H9 (cell line): ENCODE measurements around the gene SCML2. TPM values are rescaled to one million over a fixed set of nuclear protein-coding genes. Genes with fewer than 3 reads are reported as not detected.

Experiments used
- DNase-seq: peaks from one replicate; pipeline ENCODE4 v3.0.0-alpha.2; 2017
- H2AFZ ChIP-seq: one replicate; pipeline ENCODE4 v1.6.1; 2013; ENCODE audit warnings: mild to moderate bottlenecking, low read length, control low read depth, moderate library complexity
- H2AK5ac ChIP-seq: 2 replicates; pipeline ENCODE4 v1.6.1; 2013; ENCODE audit warnings: low read length, control low read depth, mixed read lengths; ENCODE audit not compliant: insufficient read length
- H2BK120ac ChIP-seq: one replicate; pipeline ENCODE4 v1.6.1; 2013; ENCODE audit warnings: low read depth, mild to moderate bottlenecking, low read length, control low read depth, inconsistent platforms; ENCODE audit not compliant: poor library complexity, severe bottlenecking
- H2BK12ac ChIP-seq: 2 replicates; pipeline ENCODE4 v1.6.1; 2013; ENCODE audit warnings: low read length, control low read depth, mixed read lengths, low read depth; ENCODE audit not compliant: insufficient read length
- H2BK15ac ChIP-seq: 2 replicates; pipeline ENCODE4 v1.6.1; 2013; ENCODE audit warnings: low read depth, low read length, control low read depth
- H2BK20ac ChIP-seq: one replicate; pipeline ENCODE4 v1.6.1; 2013; ENCODE audit warnings: low read depth, mild to moderate bottlenecking, low read length, control low read depth, inconsistent platforms; ENCODE audit not compliant: poor library complexity, severe bottlenecking
- H2BK5ac ChIP-seq: 2 replicates; pipeline ENCODE4 v1.6.1; 2013; ENCODE audit warnings: low read length, control low read depth, mixed read lengths; ENCODE audit not compliant: insufficient read length
- H3K14ac ChIP-seq: 2 replicates; pipeline ENCODE4 v1.6.1; 2013; ENCODE audit warnings: low read length, control low read depth; ENCODE audit not compliant: insufficient read depth
- H3K18ac ChIP-seq: 2 replicates; pipeline ENCODE4 v1.6.1; 2013; ENCODE audit warnings: low read depth, mild to moderate bottlenecking, mixed read lengths, low read length, control low read depth; ENCODE audit not compliant: insufficient read length
- H3K23ac ChIP-seq: 2 replicates; pipeline ENCODE4 v1.6.1; 2013; ENCODE audit warnings: low read length, control low read depth, mixed read lengths, low read depth; ENCODE audit not compliant: insufficient read length
- H3K23me2 ChIP-seq: 2 replicates; pipeline ENCODE4 v1.6.1; 2013; ENCODE audit warnings: low read depth, mild to moderate bottlenecking, mixed read lengths, low read length, control low read depth; ENCODE audit not compliant: insufficient read length, poor library complexity, severe bottlenecking
- H3K27ac ChIP-seq: 2 replicates; pipeline ENCODE4 v1.5.1; 2013; ENCODE audit warnings: low read length, control low read depth, mixed read lengths, low read depth; ENCODE audit not compliant: insufficient read length
- H3K27me3 ChIP-seq: 2 replicates; pipeline ENCODE4 v1.6.1; 2013; ENCODE audit warnings: low read length, control low read depth, inconsistent platforms; ENCODE audit not compliant: insufficient read depth
- H3K4ac ChIP-seq: 2 replicates; pipeline ENCODE4 v1.6.1; 2013; ENCODE audit warnings: low read depth, mild to moderate bottlenecking, control low read depth, inconsistent platforms, low read length, moderate library complexity
- H3K4me1 ChIP-seq: 2 replicates; pipeline ENCODE4 v1.6.1; 2013; ENCODE audit warnings: low read length, control low read depth, inconsistent platforms; ENCODE audit not compliant: insufficient read depth
- H3K4me2 ChIP-seq: 2 replicates; pipeline ENCODE4 v1.6.1; 2013; ENCODE audit warnings: low read length, control low read depth, mixed read lengths; ENCODE audit not compliant: insufficient read length, insufficient read depth
- H3K56ac ChIP-seq: 2 replicates; pipeline ENCODE4 v1.6.1; 2013; ENCODE audit warnings: low read depth, mild to moderate bottlenecking, mixed read lengths, low read length, control low read depth; ENCODE audit not compliant: insufficient read length
- H3K79me1 ChIP-seq: 2 replicates; pipeline ENCODE4 v1.6.1; 2013; ENCODE audit warnings: low read depth, mild to moderate bottlenecking, moderate library complexity, low read length, control low read depth, inconsistent platforms; ENCODE audit not compliant: insufficient read depth, poor library complexity, severe bottlenecking
- H3K79me2 ChIP-seq: 2 replicates; pipeline ENCODE4 v1.6.1; 2013; ENCODE audit warnings: low read length, control low read depth, inconsistent platforms; ENCODE audit not compliant: insufficient read depth
- H3K9ac ChIP-seq: 2 replicates; pipeline ENCODE4 v1.6.1; 2013; ENCODE audit warnings: low read length, control low read depth, mixed read lengths; ENCODE audit not compliant: insufficient read length; ENCODE audit errors: extremely low read depth
- H3K9me3 ChIP-seq: one replicate; pipeline ENCODE4 v1.6.1; 2013; ENCODE audit warnings: low read depth, low read length, inconsistent platforms; ENCODE audit not compliant: control insufficient read depth
- H3T11ph ChIP-seq: one replicate; pipeline ENCODE4 v1.6.1; 2013; ENCODE audit warnings: mild to moderate bottlenecking, low read length, control low read depth, inconsistent platforms
- H4K20me1 ChIP-seq: one replicate; pipeline ENCODE4 v1.6.1; 2013; ENCODE audit not compliant: control insufficient read depth, insufficient read length, insufficient read depth
- H4K5ac ChIP-seq: 2 replicates; pipeline ENCODE4 v1.6.1; 2013; ENCODE audit warnings: low read depth, mild to moderate bottlenecking, mixed read lengths, low read length, control low read depth; ENCODE audit not compliant: insufficient read length
- H4K8ac ChIP-seq: replicated peaks from 2 replicates; pipeline ENCODE4 v1.6.1; 2013; ENCODE audit warnings: low read length, control low read depth, mixed read lengths, low read depth; ENCODE audit not compliant: insufficient read length
- H4K91ac ChIP-seq: 2 replicates; pipeline ENCODE4 v1.6.1; 2013; ENCODE audit warnings: low read depth, mild to moderate bottlenecking, moderate library complexity, mixed read lengths, low read length, control low read depth; ENCODE audit not compliant: insufficient read length
- H3K27ac Mint-ChIP-seq, 3 experiments: 2 replicates in 2 of 3; 3 replicates in 1 of 3; pipeline ENCODE4 v1.8.0; 2020 to 2021; ENCODE audit warnings: mixed read lengths in 3 of 3, mild to moderate bottlenecking in 1 of 3, moderate library complexity in 1 of 3
- H3K27me3 Mint-ChIP-seq: 2 replicates; pipeline ENCODE4 v1.8.0; 2021; ENCODE audit warnings: low read depth, mild to moderate bottlenecking, moderate library complexity, mixed read lengths
- H3K36me3 Mint-ChIP-seq, 3 experiments: 2 replicates in 2 of 3; 3 replicates in 1 of 3; pipeline ENCODE4 v1.8.0; 2020 to 2021; ENCODE audit warnings: low read depth in 3 of 3, mixed read lengths in 3 of 3; ENCODE audit not compliant: insufficient read depth in 1 of 3
- H3K4me1 Mint-ChIP-seq, 2 experiments: 2 replicates each; pipeline ENCODE4 v1.8.0; 2020; ENCODE audit warnings: mixed read lengths in 2 of 2
- H3K4me3 Mint-ChIP-seq, 2 experiments: 2 replicates in 1 of 2; 3 replicates in 1 of 2; pipeline ENCODE4 v1.8.0; 2020 to 2021; ENCODE audit warnings: mild to moderate bottlenecking in 2 of 2, mixed read lengths in 2 of 2, moderate library complexity in 1 of 2
- H3K9me3 Mint-ChIP-seq, 2 experiments: 2 replicates in 1 of 2; 3 replicates in 1 of 2; pipeline ENCODE4 v1.8.0; 2020; ENCODE audit warnings: mild to moderate bottlenecking in 2 of 2, mixed read lengths in 2 of 2, moderate library complexity in 1 of 2
- WGBS: extraction: QIAGEN DNeasy Blood & Tissue Kit; methylation state at CpG from one replicate; pipeline ENCODE4 v1.1.7; 2013; ENCODE audit warnings: missing lambda C conversion rate, low lambda C conversion rate, mixed read lengths; ENCODE audit not compliant: insufficient read length; ENCODE audit errors: extremely low coverage; 5-methylcytosine and 5-hydroxymethylcytosine counted together
- total RNA-seq: library from RNA; stranded (reverse); gene quantifications from 2 replicates; pipeline ENCODE4 v1.2.1, GENCODE V29; 2021
- TF ChIP-seq, protein P1 (sequence below): fragments of 200-600 bp; sonication (generic); conservative IDR thresholded peaks from 3 replicates; pipeline ENCODE4 v1.8.0; 2021; ENCODE audit warnings: antibody characterized with exemption, mild to moderate bottlenecking

The SCML2 gene
- total RNA-seq, 1 experiment from 2014 or later: 15.5 TPM

DNA sequence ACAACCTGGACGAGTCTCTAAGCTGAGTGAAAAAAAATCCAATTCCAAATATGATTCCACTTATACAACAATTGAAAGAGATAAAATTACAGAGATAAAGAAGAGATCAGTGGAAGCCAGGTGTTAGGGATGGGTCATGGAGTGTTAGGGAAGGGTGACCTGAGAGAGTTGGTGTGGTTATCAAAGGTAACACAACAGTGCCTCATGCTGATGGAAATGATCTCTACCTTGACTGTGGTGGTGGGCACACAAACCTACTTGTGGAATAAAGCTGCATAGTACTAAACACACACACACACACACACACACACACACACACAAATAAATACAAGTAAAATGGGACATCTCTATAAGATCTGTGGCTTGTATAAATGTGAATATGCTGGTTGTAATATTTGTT, 159.8 kb downstream of the SCML2 start:
- H4K5ac ChIP-seq: no peak overlapping the region
- H3K56ac ChIP-seq: no peak overlapping the region
- peaks cover 15% of the 10 kb centered on the region for H3K9me3 ChIP-seq
- no peak overlapping the region for H3K9ac ChIP-seq
- no peaks in the 10 kb centered on the region for H3K27me3 Mint-ChIP-seq
- no peak overlapping the region for H2AFZ ChIP-seq
- H4K20me1 ChIP-seq: no peaks in the 10 kb centered on the region
- TF ChIP-seq, protein P1, sequence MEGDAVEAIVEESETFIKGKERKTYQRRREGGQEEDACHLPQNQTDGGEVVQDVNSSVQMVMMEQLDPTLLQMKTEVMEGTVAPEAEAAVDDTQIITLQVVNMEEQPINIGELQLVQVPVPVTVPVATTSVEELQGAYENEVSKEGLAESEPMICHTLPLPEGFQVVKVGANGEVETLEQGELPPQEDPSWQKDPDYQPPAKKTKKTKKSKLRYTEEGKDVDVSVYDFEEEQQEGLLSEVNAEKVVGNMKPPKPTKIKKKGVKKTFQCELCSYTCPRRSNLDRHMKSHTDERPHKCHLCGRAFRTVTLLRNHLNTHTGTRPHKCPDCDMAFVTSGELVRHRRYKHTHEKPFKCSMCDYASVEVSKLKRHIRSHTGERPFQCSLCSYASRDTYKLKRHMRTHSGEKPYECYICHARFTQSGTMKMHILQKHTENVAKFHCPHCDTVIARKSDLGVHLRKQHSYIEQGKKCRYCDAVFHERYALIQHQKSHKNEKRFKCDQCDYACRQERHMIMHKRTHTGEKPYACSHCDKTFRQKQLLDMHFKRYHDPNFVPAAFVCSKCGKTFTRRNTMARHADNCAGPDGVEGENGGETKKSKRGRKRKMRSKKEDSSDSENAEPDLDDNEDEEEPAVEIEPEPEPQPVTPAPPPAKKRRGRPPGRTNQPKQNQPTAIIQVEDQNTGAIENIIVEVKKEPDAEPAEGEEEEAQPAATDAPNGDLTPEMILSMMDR: no peak
- no peaks in the 10 kb centered on the region for H3K79me2 ChIP-seq
- no peak overlapping the region for H2BK120ac ChIP-seq
- no peak overlapping the region for H3K27ac ChIP-seq
- no peak overlapping the region for H2AK5ac ChIP-seq
- no peak overlapping the region for H3K27ac Mint-ChIP-seq
- no peak overlapping the region for H2BK5ac ChIP-seq
- H3K23me2 ChIP-seq: no peaks in the 10 kb centered on the region
- H4K91ac ChIP-seq: no peak overlapping the region
- H3K27me3 ChIP-seq: no peaks in the 10 kb centered on the region
- no peak overlapping the region for H3K23ac ChIP-seq
- H3T11ph ChIP-seq: no peak overlapping the region
- no peaks in the 10 kb centered on the region for H3K4me1 Mint-ChIP-seq
- WGBS: no CpG with 5 or more reads among the region's 1 CpG
- no peak overlapping the region for H3K18ac ChIP-seq
- no peak overlapping the region for H2BK15ac ChIP-seq
- no peaks in the 10 kb centered on the region for H3K79me1 ChIP-seq
- H3K36me3 Mint-ChIP-seq: no peaks in the 10 kb centered on the region; a peak in 1 of 7 replicates
- no peak overlapping the region for H2BK20ac ChIP-seq
- peaks cover 63 to 69% of the 10 kb centered on the region in 2 experiments for H3K9me3 Mint-ChIP-seq
- no peak overlapping the region for H4K8ac ChIP-seq
- no peak overlapping the region for H3K4me2 ChIP-seq
- no peak overlapping the region for H3K14ac ChIP-seq
- no peaks in the 10 kb centered on the region for H3K4me1 ChIP-seq
- H3K4me3 Mint-ChIP-seq: no peak overlapping the region
- no peak for DNase-seq
- no peak overlapping the region for H3K4ac ChIP-seq
- H2BK12ac ChIP-seq: no peak overlapping the region

Other genes with a start within 250 kb of the SCML2 start
- gene BEND2, start 133.8 kb downstream of the SCML2 start, total RNA-seq: not detected in 2 replicates
- 16.9 and 19.5 TPM in 2 replicates for gene CDKL5, start 70.9 kb upstream of the SCML2 start, total RNA-seq